NCI-H128 (cell line): Measurements from ENCODE around the gene MCIDAS.

ENCODE experiments used
- DNase-seq: peaks from one replicate; lab custom pipeline; 2025; ENCODE audit not compliant: unreplicated experiment; lab: John Stamatoyannopoulos, UW

The MCIDAS gene

GRCh38 chr5:55222985-55223811 lies 3.9 kb downstream of the MCIDAS start:
- no peak for DNase-seq

GRCh38 chr5:55222092-55222984 lies 4.8 kb downstream of the MCIDAS start:
- DNase-seq: no peak

- no peak for DNase-seq
These were observed 6.5 kb downstream of the MCIDAS start for GRCh38 chr5:55220433-55221185.

- no peak for DNase-seq
These were observed 7.3 kb downstream of the MCIDAS start for GRCh38 chr5:55219770-55220169.

- peak; percentile 18 for DNase-seq
These were observed 8.1 kb downstream of the MCIDAS start for GRCh38 chr5:55218967-55219366.

- no peak for DNase-seq
These were observed 15.8 kb downstream of the MCIDAS start for GRCh38 chr5:55211184-55211874.

- DNase-seq: no peak
These were observed 22.1 kb downstream of the MCIDAS start for GRCh38 chr5:55205001-55205400.

- no peak for DNase-seq
These were observed 36.0 kb downstream of the MCIDAS start for GRCh38 chr5:55191165-55191564.

- no peak for DNase-seq
These were observed 38.2 kb downstream of the MCIDAS start for GRCh38 chr5:55188656-55189540.

- DNase-seq: no peak
These were observed 39.7 kb downstream of the MCIDAS start for GRCh38 chr5:55187370-55187769.

GRCh38 chr5:55180016-55180415 lies 47.1 kb downstream of the MCIDAS start:
- DNase-seq: no peak

- no peak for DNase-seq
These were observed 50.0 kb downstream of the MCIDAS start for GRCh38 chr5:55177078-55177477.

GRCh38 chr5:55176176-55176818 lies 50.8 kb downstream of the MCIDAS start:
- DNase-seq: peak; percentile 22

GRCh38 chr5:55175781-55176175 lies 51.3 kb downstream of the MCIDAS start:
- no peak for DNase-seq

GRCh38 chr5:55173687-55174230 lies 53.4 kb downstream of the MCIDAS start:
- DNase-seq: no peak

GRCh38 chr5:55172937-55173686 lies 54.0 kb downstream of the MCIDAS start, which contains the start of gene CDC20B:
TSS of gene CDC20B (minus strand) at chr5:55173177. CDS start at chr5:55173000, 177 bp downstream.
- DNase-seq: peak; percentile 21

GRCh38 chr5:55172051-55172899 lies 54.8 kb downstream of the MCIDAS start:
- peak; percentile 68 for DNase-seq
